Cardiac atrium fibroblast (primary cell): ENCODE measurements around the gene CAPN14. TPM values are rescaled to one million over a fixed set of nuclear protein-coding genes. Genes with fewer than 3 reads are reported as not detected.

Experiments
- total RNA-seq: library from RNA; depleted of rRNA; stranded (reverse); fragments of >200 nt; gene quantifications from 2 replicates; pipeline ENCODE4 v1.2.3, GENCODE V29; 2015

CAPN14 gene, protein sequence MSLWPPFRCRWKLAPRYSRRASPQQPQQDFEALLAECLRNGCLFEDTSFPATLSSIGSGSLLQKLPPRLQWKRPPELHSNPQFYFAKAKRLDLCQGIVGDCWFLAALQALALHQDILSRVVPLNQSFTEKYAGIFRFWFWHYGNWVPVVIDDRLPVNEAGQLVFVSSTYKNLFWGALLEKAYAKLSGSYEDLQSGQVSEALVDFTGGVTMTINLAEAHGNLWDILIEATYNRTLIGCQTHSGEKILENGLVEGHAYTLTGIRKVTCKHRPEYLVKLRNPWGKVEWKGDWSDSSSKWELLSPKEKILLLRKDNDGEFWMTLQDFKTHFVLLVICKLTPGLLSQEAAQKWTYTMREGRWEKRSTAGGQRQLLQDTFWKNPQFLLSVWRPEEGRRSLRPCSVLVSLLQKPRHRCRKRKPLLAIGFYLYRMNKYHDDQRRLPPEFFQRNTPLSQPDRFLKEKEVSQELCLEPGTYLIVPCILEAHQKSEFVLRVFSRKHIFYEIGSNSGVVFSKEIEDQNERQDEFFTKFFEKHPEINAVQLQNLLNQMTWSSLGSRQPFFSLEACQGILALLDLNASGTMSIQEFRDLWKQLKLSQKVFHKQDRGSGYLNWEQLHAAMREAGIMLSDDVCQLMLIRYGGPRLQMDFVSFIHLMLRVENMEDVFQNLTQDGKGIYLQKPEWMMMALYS
- 1.1 TPM in 1 of 2 replicates, not detected in the other for total RNA-seq

DNA sequence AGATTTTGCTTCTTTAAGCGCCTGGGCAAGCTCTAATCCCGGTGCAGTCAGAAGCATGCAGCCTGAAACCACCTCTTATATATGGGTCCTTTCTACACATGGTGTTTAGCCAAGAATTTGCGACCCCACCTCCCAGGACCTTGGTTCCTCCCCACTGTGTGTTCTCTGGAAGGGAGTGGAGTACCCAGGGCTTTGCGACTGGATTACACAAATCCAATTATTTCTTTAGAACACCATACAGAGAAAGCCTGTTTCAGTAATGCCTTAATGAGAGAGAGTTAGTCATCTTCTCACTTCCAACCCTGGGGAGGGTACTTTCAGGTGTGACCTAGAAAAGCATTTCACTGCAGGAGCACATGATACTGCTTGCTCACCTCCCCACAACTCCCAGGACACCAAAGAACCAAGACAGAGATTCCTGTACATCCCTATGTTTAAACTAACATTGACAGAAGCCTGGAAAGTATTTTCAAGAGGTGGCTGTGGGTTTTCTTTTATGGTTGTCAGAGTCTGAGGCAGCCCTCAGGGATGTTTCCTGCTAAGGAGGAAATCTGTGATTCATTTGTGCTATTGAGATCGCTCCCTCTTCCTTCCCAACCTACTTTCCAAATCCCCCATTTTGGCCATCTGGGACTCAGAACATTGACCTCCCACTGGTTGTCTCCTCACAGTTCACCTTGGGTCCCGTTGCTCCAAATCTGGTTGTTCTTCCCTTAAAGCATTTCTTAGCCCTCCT is at the start of gene CAPN14:
TSS of gene CAPN14 (minus strand) at position 51 of the 736 bp plus-strand sequence. CDS start 12,068 bp downstream, outside the sequence.

DNA sequence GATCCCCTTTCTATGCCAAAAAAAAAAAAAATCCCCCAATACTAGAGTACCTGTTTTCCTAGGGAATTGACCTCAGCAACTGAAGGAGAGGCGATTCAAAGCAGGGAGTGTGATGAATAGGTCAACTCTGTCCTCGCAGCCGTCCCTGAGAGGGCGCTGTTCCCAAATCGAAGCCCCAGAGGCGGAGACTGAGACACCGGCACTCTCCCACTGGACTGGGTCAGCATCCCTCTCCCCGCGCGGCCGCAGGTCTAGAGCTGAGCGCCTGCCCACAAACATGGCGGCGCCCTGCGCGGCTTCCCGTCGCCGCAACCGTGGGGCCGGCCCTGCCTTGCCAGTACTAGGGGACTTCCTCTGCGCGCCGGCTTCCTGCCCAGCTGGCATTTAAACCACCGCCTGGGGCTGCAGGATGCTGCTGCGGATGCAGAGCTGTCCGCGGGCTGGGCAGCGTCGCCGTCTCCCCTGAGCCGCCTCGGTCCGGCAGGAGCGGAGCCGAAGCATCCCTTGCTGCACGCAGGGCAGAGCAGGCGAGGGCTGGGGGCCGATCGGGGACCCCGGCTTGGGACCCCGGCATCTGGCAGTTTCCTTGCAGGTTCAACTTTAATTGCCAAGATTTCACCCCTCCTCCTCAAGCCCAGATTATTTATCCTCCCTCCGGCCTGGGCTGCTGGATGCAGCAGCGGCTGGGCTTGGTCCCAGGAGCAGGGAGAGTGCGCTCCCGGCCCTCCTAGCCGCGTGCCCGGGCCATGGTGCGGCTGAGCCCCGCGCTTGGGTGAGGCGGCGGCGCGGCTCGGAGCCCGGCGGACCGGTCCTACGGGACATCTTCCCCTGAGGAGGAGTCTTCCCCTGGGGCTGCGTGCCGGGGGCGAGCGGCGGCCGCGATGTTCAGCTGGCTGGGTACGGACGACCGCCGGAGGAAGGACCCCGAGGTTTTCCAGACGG is 16.7 kb upstream of the CAPN14 start, which contains the start of gene EHD3:
TSS of gene EHD3 (plus strand) at position 412 of the 942 bp plus-strand sequence. CDS start at position 882, 470 bp downstream.

DNA sequence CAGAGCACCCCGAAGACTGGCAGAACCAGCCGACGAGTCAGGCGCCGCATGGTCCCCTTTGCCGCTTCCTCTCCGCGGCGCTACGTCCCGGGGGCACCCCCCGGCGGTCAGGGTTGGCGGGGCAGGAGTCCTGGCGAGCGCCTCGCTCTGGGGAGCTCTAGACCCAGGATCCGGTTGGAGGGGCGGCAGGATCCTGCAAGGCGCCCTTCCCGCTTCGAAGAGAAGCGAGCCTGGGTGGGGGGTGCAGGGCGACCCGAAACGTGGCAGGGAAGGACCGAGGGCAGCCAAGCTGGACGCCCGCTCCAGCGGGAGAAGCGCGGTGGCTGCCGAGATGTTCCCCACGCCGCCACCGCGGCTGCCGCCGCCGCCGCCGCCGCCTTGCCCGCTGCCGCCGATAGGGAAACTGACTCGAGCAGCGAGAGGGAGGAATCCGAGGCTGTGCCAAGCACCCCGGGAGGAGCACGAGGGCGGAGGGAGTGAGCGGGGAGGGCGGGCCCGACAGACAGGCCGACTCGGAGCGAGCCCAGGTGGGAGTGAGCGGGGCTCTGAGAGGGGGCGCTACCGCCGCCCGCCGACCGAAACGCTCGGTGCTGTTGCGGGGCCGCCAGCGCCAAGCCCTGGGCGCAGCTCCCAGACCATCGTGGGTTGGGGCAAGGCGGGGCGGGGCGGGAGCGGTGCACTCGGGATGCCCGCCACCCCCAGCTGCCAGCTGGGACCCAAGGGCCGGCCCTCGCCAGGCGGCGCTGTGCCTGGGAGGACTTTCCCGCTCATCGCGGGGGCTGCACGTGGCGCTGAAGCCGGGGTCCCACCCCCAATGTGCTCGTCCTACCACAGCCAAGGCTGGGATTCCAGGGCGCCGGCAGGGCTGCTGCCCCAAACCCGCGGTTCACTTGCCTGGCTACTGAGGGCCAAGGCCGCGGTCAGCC is 79.0 kb downstream of the CAPN14 start, which contains the start of gene GALNT14:
TSS of gene GALNT14 (minus strand) at position 404 of the 926 bp plus-strand sequence. CDS start at position 50, 354 bp downstream.

Other genes with a start within 250 kb of the CAPN14 start
- gene GALNT14, start 79.1 kb downstream of the CAPN14 start, total RNA-seq: not detected in 2 replicates
- 15.0 and 15.9 TPM in 2 replicates for gene EHD3, start 16.6 kb upstream of the CAPN14 start, total RNA-seq
- gene XDH, start 197.2 kb upstream of the CAPN14 start, total RNA-seq: not detected in 2 replicates